K562 (cell line): Measurements from ENCODE around the gene CNNM3. TPM values are rescaled to one million over a fixed set of nuclear protein-coding genes. Genes with fewer than 3 reads are reported as not detected.
A peak's percentile ranks its signal among the peaks of the same experiment; 100 is the strongest.

Experiments used
- ADNP ChIP-seq: fragments of 200-800 bp; sonication (Bioruptor generic); IDR thresholded peaks from 2 replicates; pipeline ENCODE4 v1.6.1; 2016; ENCODE audit warnings: missing genetic modification characterization, missing compliant biosample characterization
- CBFA2T2 ChIP-seq: fragments of 450-650 bp; conservative IDR thresholded peaks from 2 replicates; pipeline ENCODE4 v1.6.1; 2017; ENCODE audit warnings: mild to moderate bottlenecking
- ETV5 ChIP-seq: sonication (generic); formaldehyde crosslinking; IDR thresholded peaks from 2 replicates; pipeline ENCODE4 v1.4.0; 2020; ENCODE audit warnings: low read depth, mild to moderate bottlenecking, missing genetic modification reagents
- EWSR1 ChIP-seq: fragments of 450-650 bp; IDR thresholded peaks from 2 replicates; pipeline ENCODE4 v1.6.1; 2018; ENCODE audit warnings: borderline replicate concordance, mild to moderate bottlenecking, low read depth, moderate library complexity; ENCODE audit not compliant: partially characterized antibody
- HMG20B ChIP-seq: fragments of 250-450 bp; sonication (Bioruptor Pico); IDR thresholded peaks from 2 replicates; pipeline ENCODE4 v1.5.0; 2021; ENCODE audit warnings: mild to moderate bottlenecking
- HOXB6 ChIP-seq: fragments of 250-450 bp; sonication (Bioruptor Pico); IDR thresholded peaks from 2 replicates; pipeline ENCODE4 v1.5.1; 2022; ENCODE audit warnings: mild to moderate bottlenecking, borderline replicate concordance
- HSF4 ChIP-seq: fragments of 250-450 bp; sonication (Bioruptor Pico); IDR thresholded peaks from 2 replicates; pipeline ENCODE4 v2.1.2; 2022; ENCODE audit warnings: mild to moderate bottlenecking, moderate library complexity, borderline replicate concordance
- MCM7 ChIP-seq, 2 experiments: fragments of 450-650 bp; IDR thresholded peaks; 2 replicates each; pipeline ENCODE4 v1.6.1; 2016 to 2018
- NFYB ChIP-seq: IDR thresholded peaks from 2 replicates; pipeline ENCODE4 v1.6.1; 2011; ENCODE audit warnings: mild to moderate bottlenecking, moderate library complexity; ENCODE audit not compliant: insufficient read length; ENCODE audit errors: extremely low read depth
- NUFIP1 ChIP-seq: fragments of 450-650 bp; IDR thresholded peaks from 2 replicates; pipeline ENCODE4 v1.6.1; 2018; ENCODE audit not compliant: partially characterized antibody
- POLR2AphosphoS5 ChIP-seq: IDR thresholded peaks from 2 replicates; pipeline ENCODE4 v1.6.1; 2011; ENCODE audit warnings: mild to moderate bottlenecking, low read depth, low read length, moderate library complexity; ENCODE audit not compliant: control insufficient read depth, insufficient read depth
- POLR3A ChIP-seq: IDR thresholded peaks from 2 replicates; pipeline ENCODE4 v1.6.1; 2011; ENCODE audit warnings: borderline replicate concordance, mild to moderate bottlenecking, moderate library complexity; ENCODE audit not compliant: insufficient read length, insufficient read depth; ENCODE audit errors: extremely low read depth
- PTRF ChIP-seq: fragments of 450-650 bp; IDR thresholded peaks from 2 replicates; pipeline ENCODE4 v1.6.1; 2016; ENCODE audit warnings: mild to moderate bottlenecking, missing genetic modification characterization, missing compliant biosample characterization
- RBM22 ChIP-seq: fragments of 200-400 bp; formaldehyde crosslinking; IDR thresholded peaks from 2 replicates; pipeline ENCODE4 v1.6.1; 2018; ENCODE audit warnings: low read length, low read depth; ENCODE audit not compliant: poor library complexity, severe bottlenecking
- SIRT6 ChIP-seq: IDR thresholded peaks from one replicate; pipeline ENCODE4 v1.6.1; 2012; ENCODE audit warnings: low read depth, mild to moderate bottlenecking, control low read depth, inconsistent platforms, low read length, moderate library complexity
- SLC30A9 ChIP-seq: fragments of 250-450 bp; sonication (Bioruptor Pico); IDR thresholded peaks from 2 replicates; pipeline ENCODE4 v1.8.0; 2022; ENCODE audit warnings: mild to moderate bottlenecking, moderate library complexity
- TAF15 ChIP-seq: fragments of 200-400 bp; formaldehyde crosslinking; IDR thresholded peaks from 2 replicates; pipeline ENCODE4 v1.6.1; 2017; ENCODE audit warnings: mild to moderate bottlenecking, low read depth, low read length, moderate library complexity
- TFAM ChIP-seq: fragments of 250-450 bp; sonication (Bioruptor Pico); conservative IDR thresholded peaks from 2 replicates; pipeline ENCODE4 v1.5.0; 2021; ENCODE audit warnings: mild to moderate bottlenecking, moderate library complexity
- TRIM28 ChIP-seq: fragments of 450-650 bp; IDR thresholded peaks from 2 replicates; pipeline ENCODE4 v1.6.1; 2017
- ZBTB7A ChIP-seq: IDR thresholded peaks from 2 replicates; pipeline ENCODE4 v1.6.1; 2011; ENCODE audit warnings: low read depth, mild to moderate bottlenecking, low read length, moderate library complexity, borderline replicate concordance; ENCODE audit not compliant: control insufficient read depth
- ZNF140 ChIP-seq: fragments of 250-450 bp; sonication (Bioruptor Pico); IDR thresholded peaks from 2 replicates; pipeline ENCODE4 v1.8.0; 2021; ENCODE audit warnings: moderate library complexity, mild to moderate bottlenecking, inconsistent platforms
- polyA plus RNA-seq, 8 experiments: library from polyadenylated mRNA; depleted of rRNA in 4 of 8; stranded (reverse) in 5 of 8; unstranded in 3 of 8; fragments of >200 nt; fragmentation: Nextera tagmentation in 2 of 8; fragmentation: Illumina TruSeq in 1 of 8; extraction: Ambion mirVana in 2 of 8; extraction: Trizol in 1 of 8; gene quantifications; 2 replicates each; pipeline versions ENCODE4 v1.2.1 to v1.2.3, GENCODE V29; 2011 to 2014; ENCODE audit warnings: inconsistent platforms in 1 of 8, missing spikeins in 1 of 8
- total RNA-seq, 7 experiments: library from RNA; depleted of rRNA in 6 of 7; stranded (reverse); fragments of >200 nt in 6 of 7; fragmentation: Illumina TruSeq in 2 of 7; extraction: Trizol in 2 of 7; gene quantifications; 2 replicates each; pipeline versions ENCODE4 v1.2.1 to v1.2.3, GENCODE V29; 2011 to 2021; ENCODE audit warnings: low replicate concordance in 1 of 7
- TF ChIP-seq, protein P1 (sequence below): fragments of 450-650 bp; IDR thresholded peaks from 2 replicates; pipeline ENCODE4 v1.7.1; 2018; ENCODE audit warnings: mild to moderate bottlenecking, low read depth; ENCODE audit not compliant: partially characterized antibody
- TF ChIP-seq, protein P2 (sequence below): sonication (generic); IDR thresholded peaks from 2 replicates; pipeline ENCODE4 v1.6.1; 2016
- TF ChIP-seq, protein P3 (sequence below): fragments of 250-450 bp; sonication (Bioruptor Pico); IDR thresholded peaks from 2 replicates; pipeline ENCODE4 v1.4.0; 2020; ENCODE audit warnings: borderline replicate concordance

Gene CNNM3
- total and polyA plus RNA-seq, 9 of the 15 experiments (the other 6 are each of a cell fraction or from before 2014, with no cell fraction given) = 1.4 to 16.9 (median 6.5) TPM

DNA sequence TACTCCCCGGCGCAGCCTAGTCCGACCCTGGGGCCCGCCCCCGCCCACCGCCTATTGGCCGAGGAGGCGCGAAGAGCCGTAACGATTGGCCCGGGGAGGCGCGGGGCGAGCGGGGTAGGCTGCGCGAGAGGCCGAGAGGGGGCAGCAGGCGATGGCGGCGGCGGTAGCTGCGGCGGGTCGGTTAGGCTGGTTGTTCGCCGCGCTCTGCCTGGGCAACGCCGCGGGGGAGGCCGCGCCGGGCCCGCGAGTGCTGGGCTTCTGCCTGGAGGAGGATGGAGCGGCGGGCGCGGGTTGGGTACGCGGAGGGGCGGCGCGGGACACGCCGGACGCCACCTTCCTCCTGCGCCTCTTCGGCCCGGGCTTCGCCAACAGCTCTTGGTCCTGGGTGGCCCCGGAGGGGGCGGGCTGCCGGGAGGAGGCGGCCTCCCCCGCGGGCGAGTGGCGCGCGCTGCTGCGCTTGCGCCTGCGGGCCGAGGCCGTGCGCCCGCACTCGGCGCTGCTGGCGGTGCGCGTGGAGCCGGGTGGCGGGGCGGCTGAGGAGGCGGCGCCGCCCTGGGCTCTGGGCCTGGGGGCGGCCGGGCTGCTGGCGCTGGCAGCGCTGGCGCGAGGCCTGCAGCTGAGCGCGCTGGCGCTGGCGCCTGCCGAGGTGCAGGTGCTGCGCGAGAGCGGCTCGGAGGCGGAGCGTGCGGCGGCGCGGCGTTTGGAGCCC, at the start of gene CNNM3 (continued):
- TF ChIP-seq, protein P1, sequence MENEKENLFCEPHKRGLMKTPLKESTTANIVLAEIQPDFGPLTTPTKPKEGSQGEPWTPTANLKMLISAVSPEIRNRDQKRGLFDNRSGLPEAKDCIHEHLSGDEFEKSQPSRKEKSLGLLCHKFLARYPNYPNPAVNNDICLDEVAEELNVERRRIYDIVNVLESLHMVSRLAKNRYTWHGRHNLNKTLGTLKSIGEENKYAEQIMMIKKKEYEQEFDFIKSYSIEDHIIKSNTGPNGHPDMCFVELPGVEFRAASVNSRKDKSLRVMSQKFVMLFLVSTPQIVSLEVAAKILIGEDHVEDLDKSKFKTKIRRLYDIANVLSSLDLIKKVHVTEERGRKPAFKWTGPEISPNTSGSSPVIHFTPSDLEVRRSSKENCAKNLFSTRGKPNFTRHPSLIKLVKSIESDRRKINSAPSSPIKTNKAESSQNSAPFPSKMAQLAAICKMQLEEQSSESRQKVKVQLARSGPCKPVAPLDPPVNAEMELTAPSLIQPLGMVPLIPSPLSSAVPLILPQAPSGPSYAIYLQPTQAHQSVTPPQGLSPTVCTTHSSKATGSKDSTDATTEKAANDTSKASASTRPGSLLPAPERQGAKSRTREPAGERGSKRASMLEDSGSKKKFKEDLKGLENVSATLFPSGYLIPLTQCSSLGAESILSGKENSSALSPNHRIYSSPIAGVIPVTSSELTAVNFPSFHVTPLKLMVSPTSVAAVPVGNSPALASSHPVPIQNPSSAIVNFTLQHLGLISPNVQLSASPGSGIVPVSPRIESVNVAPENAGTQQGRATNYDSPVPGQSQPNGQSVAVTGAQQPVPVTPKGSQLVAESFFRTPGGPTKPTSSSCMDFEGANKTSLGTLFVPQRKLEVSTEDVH = no peak
- TF ChIP-seq TAF15 (no peak), NFYB (peak; percentile 56), RBM22 (peak; percentile 57), PTRF (tag) (no peak), HOXB6 (CRISPR knock-in tag) (no peak), SLC30A9 (CRISPR knock-in tag) (no peak), CBFA2T2 (no peak), NUFIP1 (no peak), TFAM (CRISPR knock-in tag) (no peak), POLR3A (no peak), ZNF140 (CRISPR knock-in tag) (no peak), HSF4 (CRISPR knock-in tag) (no peak), ETV5 (CRISPR knock-in tag) (no peak), POLR2AphosphoS5 (peak; percentile 50; the same call in 1 of the 2 replicates), HMG20B (CRISPR knock-in tag) (no peak), SIRT6 (no peak), EWSR1 (no peak), MCM7 (IDR thresholded peaks at IDR 0.05) (no peak), ZBTB7A (peak; percentile 26; the same call in 1 of the 2 replicates), TRIM28 (no peak; the same call in 1 of the 2 replicates), ADNP (tag) (no peak)
- TF ChIP-seq, protein P2, sequence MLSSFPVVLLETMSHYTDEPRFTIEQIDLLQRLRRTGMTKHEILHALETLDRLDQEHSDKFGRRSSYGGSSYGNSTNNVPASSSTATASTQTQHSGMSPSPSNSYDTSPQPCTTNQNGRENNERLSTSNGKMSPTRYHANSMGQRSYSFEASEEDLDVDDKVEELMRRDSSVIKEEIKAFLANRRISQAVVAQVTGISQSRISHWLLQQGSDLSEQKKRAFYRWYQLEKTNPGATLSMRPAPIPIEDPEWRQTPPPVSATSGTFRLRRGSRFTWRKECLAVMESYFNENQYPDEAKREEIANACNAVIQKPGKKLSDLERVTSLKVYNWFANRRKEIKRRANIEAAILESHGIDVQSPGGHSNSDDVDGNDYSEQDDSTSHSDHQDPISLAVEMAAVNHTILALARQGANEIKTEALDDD = peak; percentile 43; the same call in 1 of the 2 replicates
- TF ChIP-seq, protein P3, sequence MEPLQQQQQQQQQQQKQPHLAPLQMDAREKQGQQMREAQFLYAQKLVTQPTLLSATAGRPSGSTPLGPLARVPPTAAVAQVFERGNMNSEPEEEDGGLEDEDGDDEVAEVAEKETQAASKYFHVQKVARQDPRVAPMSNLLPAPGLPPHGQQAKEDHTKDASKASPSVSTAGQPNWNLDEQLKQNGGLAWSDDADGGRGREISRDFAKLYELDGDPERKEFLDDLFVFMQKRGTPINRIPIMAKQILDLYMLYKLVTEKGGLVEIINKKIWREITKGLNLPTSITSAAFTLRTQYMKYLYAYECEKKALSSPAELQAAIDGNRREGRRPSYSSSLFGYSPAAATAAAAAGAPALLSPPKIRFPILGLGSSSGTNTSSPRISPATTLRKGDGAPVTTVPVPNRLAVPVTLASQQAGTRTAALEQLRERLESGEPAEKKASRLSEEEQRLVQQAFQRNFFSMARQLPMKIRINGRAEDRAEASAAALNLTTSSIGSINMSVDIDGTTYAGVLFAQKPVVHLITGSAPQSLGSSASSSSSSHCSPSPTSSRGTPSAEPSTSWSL (CRISPR knock-in tag) = peak; percentile 84; the same call in 1 of the 2 replicates
